Stomach (tissue), 9 donors: ENCODE results near the gene DDX54. TPM values are rescaled to one million over a fixed set of nuclear protein-coding genes. Genes with fewer than 3 reads are reported as not detected.

Experiments used
- DNase-seq, 2 donors: peaks; one replicate each; pipeline versions ENCODE4 v3.0.0 to v3.0.0-alpha.2; 2013 to 2019
- H3K27ac ChIP-seq, 5 donors: fragments of 200-600 bp in 4 of 5; sonication (generic) in 4 of 5; one replicate each; pipeline ENCODE4 v1.5.1; 2013 to 2019; ENCODE audit warnings: mild to moderate bottlenecking in 1 of 5, moderate library complexity in 1 of 5
- H3K27me3 ChIP-seq, 3 donors: fragments of 200-600 bp; sonication (generic); one replicate each; pipeline ENCODE4 v1.5.1; 2017 to 2019; ENCODE audit warnings: mixed run types in 1 of 3
- H3K36me3 ChIP-seq, 4 donors: fragments of 200-600 bp; sonication (generic); 1 replicate in 3 of 4; 2 replicates in 1 of 4; pipeline ENCODE4 v1.5.1; 2016 to 2019
- H3K4me1 ChIP-seq, 4 donors: fragments of 200-600 bp; sonication (generic); one replicate each; pipeline ENCODE4 v1.5.1; 2016 to 2019
- H3K4me3 ChIP-seq, 4 donors: fragments of 200-600 bp; sonication (generic) in 3 of 4; one replicate each; pipeline ENCODE4 v1.5.1; 2016 to 2019; ENCODE audit warnings: mild to moderate bottlenecking in 1 of 4
- H3K9me3 ChIP-seq, 4 donors: fragments of 200-600 bp; sonication (generic); one replicate each; pipeline ENCODE4 v1.5.1; 2016 to 2019
- EP300 ChIP-seq: sonication (generic); formaldehyde crosslinking; IDR thresholded peaks from one replicate; pipeline ENCODE4 v1.6.1; 2017; ENCODE audit warnings: antibody characterized with exemption
- POLR2A ChIP-seq, 4 donors: fragments of 450-650 bp; IDR thresholded peaks; one replicate each; pipeline ENCODE4 v1.6.1; 2016; ENCODE audit warnings: antibody characterized with exemption in 4 of 4, control low read depth in 2 of 4, mild to moderate bottlenecking in 1 of 4, moderate library complexity in 1 of 4
- POLR2AphosphoS5 ChIP-seq, 3 donors: sonication (generic); formaldehyde crosslinking; IDR thresholded peaks; one replicate each; pipeline ENCODE4 v1.6.1; 2016; ENCODE audit warnings: antibody characterized with exemption in 3 of 3
- WGBS, 5 donors: extraction: QIAGEN DNeasy Blood & Tissue Kit in 3 of 5; methylation state at CpG; one replicate each; pipeline versions ENCODE4 v1.1.5 to v1.1.7; 2013 to 2018; 5-methylcytosine and 5-hydroxymethylcytosine counted together
- intact Hi-C: fragments of 100-400 bp; cut with DNase I; formaldehyde crosslinking; loops from one replicate; pipeline ENCODE4 v1.15.1; 2023; ENCODE audit warnings: low total_unique reads
- polyA plus RNA-seq, 3 donors: library from polyadenylated mRNA; stranded (reverse); fragments of 200-250 nt; gene quantifications; one replicate each; pipeline ENCODE4 v1.2.3, GENCODE V29; 2013
- total RNA-seq, 5 donors: library from RNA; depleted of rRNA; stranded (reverse); fragments of >200 nt; gene quantifications; one replicate each; pipeline versions ENCODE4 v1.1.0 to v1.2.3, GENCODE V29; 2014 to 2016
- TF ChIP-seq, protein P1 (sequence below), 7 experiments: fragments of 450-650 bp in 4 of 7; fragments of 200-600 bp in 3 of 7; sonication (generic) in 3 of 7; IDR thresholded peaks; one replicate each; pipeline ENCODE4 v1.5.1; 2016 to 2019; ENCODE audit warnings: antibody characterized with exemption in 7 of 7, control low read depth in 2 of 7, mild to moderate bottlenecking in 1 of 7
- donor health status: healthy with polysubstance abuse.
- donor health status: Bipolar disorder and iron deficiency.
- donor health status: healthy.

The DDX54 gene
- total and polyA plus RNA-seq, 8 donors: 14.6 to 167 (median 37.9) TPM

DNA sequence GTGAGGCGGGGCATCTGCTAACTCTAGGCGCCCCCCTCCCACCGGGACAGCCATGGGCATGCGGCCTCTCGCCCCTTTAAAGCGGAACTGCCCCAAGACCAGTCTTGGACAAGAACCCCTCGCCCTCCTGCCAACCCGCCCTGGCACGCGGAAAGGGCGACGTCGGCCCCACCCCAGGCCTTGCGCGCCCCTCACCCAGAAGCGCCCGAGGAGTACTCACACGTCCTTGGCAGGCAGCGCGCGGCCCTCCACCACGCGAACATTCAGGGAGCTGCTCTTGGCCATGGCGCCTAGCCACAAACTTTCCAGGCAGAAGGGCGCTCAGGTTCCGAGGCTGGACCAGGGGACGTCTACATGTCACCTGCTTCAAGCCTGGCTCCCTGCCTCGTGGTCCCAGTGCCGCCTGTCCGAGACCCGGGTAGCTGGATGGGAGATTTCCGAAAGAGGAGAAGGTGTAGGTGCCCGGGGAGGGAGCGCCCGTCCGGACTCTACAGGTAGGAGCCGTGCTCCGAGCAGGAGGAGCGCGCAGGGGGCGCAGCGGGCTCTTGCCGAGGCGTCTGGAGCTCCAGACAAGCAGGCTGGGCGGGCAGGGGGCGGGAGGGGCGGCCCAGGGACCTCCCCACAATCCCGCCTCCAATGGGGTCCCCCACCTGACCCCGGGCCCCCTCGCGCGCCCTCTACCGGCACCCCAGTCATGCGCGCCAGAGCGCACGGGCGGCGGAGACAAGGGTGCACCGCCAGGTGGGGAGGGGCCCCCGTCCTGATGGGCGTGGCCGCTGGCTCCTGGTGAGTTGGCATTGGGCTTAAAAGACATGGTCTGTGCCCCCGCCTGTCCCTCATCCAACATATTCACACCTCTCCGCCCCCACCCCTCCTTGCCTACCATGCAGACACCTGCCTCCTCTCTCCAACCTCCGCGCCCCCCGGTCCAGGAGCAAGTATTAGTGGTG lies 49.8 kb downstream of the DDX54 start, which contains the start of gene RASAL1:
RASAL1 (minus strand) TSS at position 584 of the 950 bp plus-strand sequence; CDS start at position 285, 299 bp downstream.
- 2 to 5% (median 3%) methylated on average over 32 to 68 of the region's 68 CpGs for WGBS, 5 donors
- intact Hi-C loops: no loop called here

DNA sequence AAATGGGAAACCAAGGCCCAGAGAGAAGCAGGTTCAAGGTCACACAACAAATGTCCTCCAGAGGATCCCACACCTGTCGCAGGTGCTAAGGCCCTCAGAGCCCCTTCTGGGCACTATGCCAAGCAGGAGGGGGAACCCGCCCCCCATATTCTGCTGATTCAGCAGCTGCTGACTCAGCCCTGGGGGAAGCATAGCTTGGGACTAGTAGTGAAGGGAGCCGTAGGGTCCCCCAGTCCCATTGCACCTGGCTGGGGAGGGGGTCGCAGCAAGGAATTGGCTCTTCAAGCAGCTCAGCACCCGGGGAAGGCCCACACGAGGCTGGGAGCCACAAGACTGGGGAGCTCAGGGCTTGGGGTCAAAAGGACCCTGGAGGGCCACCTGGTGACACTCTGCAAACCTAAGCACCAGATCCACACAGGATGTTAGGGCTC lies 50.7 kb downstream of the DDX54 start:
- H3K27me3 ChIP-seq: peaks cover 7 to 76% (median 20%) of the 10 kb centered on the region in 3 donors
- peak overlapping the region in 1 of 5 donors; percentile 84 for H3K27ac ChIP-seq
- peak overlapping the region; percentile 20 to 52 (median 41) for H3K4me3 ChIP-seq
- WGBS, 5 donors: 42 to 56% (median 51%) methylated on average over 4 to 6 of the region's 6 CpGs
- no peak for TF ChIP-seq POLR2AphosphoS5 (IDR thresholded peaks at IDR 0.05)
- no peak for TF ChIP-seq POLR2A (IDR thresholded peaks at IDR 0.05)
- TF ChIP-seq EP300: no peak
- TF ChIP-seq, protein P1, sequence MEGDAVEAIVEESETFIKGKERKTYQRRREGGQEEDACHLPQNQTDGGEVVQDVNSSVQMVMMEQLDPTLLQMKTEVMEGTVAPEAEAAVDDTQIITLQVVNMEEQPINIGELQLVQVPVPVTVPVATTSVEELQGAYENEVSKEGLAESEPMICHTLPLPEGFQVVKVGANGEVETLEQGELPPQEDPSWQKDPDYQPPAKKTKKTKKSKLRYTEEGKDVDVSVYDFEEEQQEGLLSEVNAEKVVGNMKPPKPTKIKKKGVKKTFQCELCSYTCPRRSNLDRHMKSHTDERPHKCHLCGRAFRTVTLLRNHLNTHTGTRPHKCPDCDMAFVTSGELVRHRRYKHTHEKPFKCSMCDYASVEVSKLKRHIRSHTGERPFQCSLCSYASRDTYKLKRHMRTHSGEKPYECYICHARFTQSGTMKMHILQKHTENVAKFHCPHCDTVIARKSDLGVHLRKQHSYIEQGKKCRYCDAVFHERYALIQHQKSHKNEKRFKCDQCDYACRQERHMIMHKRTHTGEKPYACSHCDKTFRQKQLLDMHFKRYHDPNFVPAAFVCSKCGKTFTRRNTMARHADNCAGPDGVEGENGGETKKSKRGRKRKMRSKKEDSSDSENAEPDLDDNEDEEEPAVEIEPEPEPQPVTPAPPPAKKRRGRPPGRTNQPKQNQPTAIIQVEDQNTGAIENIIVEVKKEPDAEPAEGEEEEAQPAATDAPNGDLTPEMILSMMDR (IDR thresholded peaks at IDR 0.05): no peak
- no peak for DNase-seq
- peaks cover 0 to 16% (median 13%) of the 10 kb centered on the region in 4 donors for H3K4me1 ChIP-seq
- H3K9me3 ChIP-seq: no peaks in the 10 kb centered on the region
- no peaks in the 10 kb centered on the region for H3K36me3 ChIP-seq
- intact Hi-C loops: no loop called here

More for the DNA sequence above, 49.8 kb downstream of the DDX54 start, which contains the start of gene RASAL1:
- peaks cover 0 to 16% (median 13%) of the 10 kb centered on the region in 4 donors for H3K4me1 ChIP-seq
- peaks cover 7 to 67% (median 20%) of the 10 kb centered on the region in 3 donors for H3K27me3 ChIP-seq
- H3K4me3 ChIP-seq: peak within 1 kb of the TSS; percentile 20 to 52 (median 41)
- no peaks in the 10 kb centered on the region for H3K36me3 ChIP-seq
- TF ChIP-seq POLR2AphosphoS5 (IDR thresholded peaks at IDR 0.05): no peak
- TF ChIP-seq POLR2A (IDR thresholded peaks at IDR 0.05): no peak
- TF ChIP-seq, protein P1 (IDR thresholded peaks at IDR 0.05): peak in 3 of 7 experiments; percentile 11 to 53 (median 30)
- TF ChIP-seq EP300: no peak
- DNase-seq: peak; percentile 79 to 88
- no peaks in the 10 kb centered on the region for H3K9me3 ChIP-seq
- peak within 1 kb of the TSS; percentile 52 to 91 (median 74) for H3K27ac ChIP-seq

DNA sequence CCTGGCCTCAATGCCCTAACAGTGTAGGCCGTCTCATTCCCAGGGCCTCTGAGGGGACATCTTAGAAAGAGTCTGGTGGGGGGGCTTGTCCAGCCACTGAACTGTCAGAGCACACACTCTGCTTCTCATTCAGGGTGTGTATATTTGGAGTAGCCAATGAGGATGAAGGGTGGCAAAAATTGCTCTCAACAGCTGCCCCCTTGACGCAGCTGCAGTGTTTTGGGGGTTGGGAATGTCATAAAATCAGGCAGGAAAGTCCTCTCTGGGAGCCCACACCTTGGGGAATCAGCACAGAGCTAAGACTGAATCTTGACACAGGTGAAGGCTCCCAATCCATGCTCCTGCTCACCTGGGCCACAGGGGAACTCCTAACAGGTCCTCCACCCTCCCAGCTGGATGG lies 51.2 kb downstream of the DDX54 start:
- intact Hi-C loops: no loop called here
- Histone ChIP-seq H3K9me3 (no peaks in the 10 kb centered on the region), H3K27me3 (peaks cover 7 to 81% (median 20%) of the 10 kb centered on the region in 3 donors), H3K4me3 (peak overlapping the region in 2 of 4 donors; percentile 40 to 52), H3K4me1 (peaks cover 0 to 16% (median 13%) of the 10 kb centered on the region in 4 donors), H3K27ac (no peak overlapping the region), H3K36me3 (no peaks in the 10 kb centered on the region)
- TF ChIP-seq, protein P1 (IDR thresholded peaks at IDR 0.05): no peak
- TF ChIP-seq POLR2AphosphoS5 (IDR thresholded peaks at IDR 0.05): no peak
- TF ChIP-seq EP300: no peak
- no peak for TF ChIP-seq POLR2A (IDR thresholded peaks at IDR 0.05)
- DNase-seq: no peak
- WGBS, 5 donors: 55 to 83% (median 72%) methylated on average over 2 of the region's 2 CpGs

DNA sequence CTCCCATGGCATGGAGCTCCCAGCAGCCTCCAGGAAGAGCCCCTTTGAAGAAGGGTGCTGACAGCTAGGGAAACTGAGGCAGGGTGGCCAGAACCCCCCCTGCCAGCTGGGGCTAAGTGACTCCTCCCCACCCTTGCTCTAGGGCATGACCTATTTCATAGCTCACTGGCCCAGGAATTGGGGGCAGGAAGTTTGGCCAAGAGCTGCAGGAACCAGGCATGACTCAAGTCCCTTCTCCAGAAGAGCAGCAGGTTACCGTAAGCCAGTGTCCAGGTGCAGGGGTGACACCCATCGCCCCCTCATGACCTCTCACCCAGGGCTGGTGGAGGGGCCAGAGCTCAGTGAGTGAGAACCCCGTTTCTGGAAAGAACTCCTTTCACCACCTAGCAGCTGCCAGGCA lies 51.6 kb downstream of the DDX54 start:
- Histone ChIP-seq H3K4me1 (peaks cover 0 to 16% (median 13%) of the 10 kb centered on the region in 4 donors), H3K4me3 (peak overlapping the region in 2 of 4 donors; percentile 40 to 52), H3K9me3 (no peaks in the 10 kb centered on the region), H3K36me3 (no peaks in the 10 kb centered on the region), H3K27ac (no peak overlapping the region), H3K27me3 (peaks cover 7 to 83% (median 20%) of the 10 kb centered on the region in 3 donors)
- 69 to 83% (median 75%) methylated on average over 3 of the region's 3 CpGs for WGBS, 5 donors
- TF ChIP-seq POLR2AphosphoS5 (IDR thresholded peaks at IDR 0.05) (no peak), POLR2A (IDR thresholded peaks at IDR 0.05) (no peak)
- TF ChIP-seq, protein P1 (IDR thresholded peaks at IDR 0.05): no peak
- intact Hi-C loops: no loop called here
- DNase-seq: no peak
